ENCODE results near the gene GDNF. TPM values are rescaled to one million over a fixed set of nuclear protein-coding genes. Genes with fewer than 3 reads are reported as not detected.

The GDNF gene
- total and polyA plus RNA-seq, 2 experiments from 2014 or later: 0.13 to 0.17 TPM

DNA sequence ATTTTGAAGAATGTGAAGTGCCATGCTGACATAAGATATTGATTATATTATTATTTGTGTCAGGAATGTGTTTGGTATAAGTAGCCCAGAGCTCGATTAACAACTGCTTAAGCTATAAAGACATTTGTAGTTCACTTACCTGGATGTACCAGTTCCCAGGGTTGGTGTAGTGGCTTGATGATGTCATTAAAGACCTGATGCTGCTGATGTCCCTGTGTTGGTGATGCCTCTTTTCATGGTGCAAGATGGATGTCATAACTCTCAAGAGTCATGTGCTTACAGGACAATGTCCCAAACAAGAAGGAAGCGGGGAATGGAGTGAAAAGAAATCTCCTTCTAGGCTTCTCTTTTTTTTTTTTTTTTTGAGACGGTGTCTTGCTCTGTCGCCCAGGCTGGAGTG is 11.5 kb upstream of the GDNF start:
- no peaks in the 10 kb centered on the region for H3F3A ChIP-seq (replicated peaks; ENCODE audit: low read depth)
- H3K27me3 ChIP-seq (ENCODE audit: insufficient read depth): no peaks in the 10 kb centered on the region
- no peaks in the 10 kb centered on the region for H4K20me1 ChIP-seq (replicated peaks; ENCODE audit: insufficient read depth)
- DNase-seq (ENCODE audit: low spot score) (no peak), ATAC-seq (no peak)
- H3K27ac Mint-ChIP-seq: no peak overlapping the region
- H3K79me2 ChIP-seq (replicated peaks; ENCODE audit: insufficient read depth): no peaks in the 10 kb centered on the region
- H3K9me3 Mint-ChIP-seq: peaks cover 5% of the 10 kb centered on the region; the same call in 2 of the 3 replicates
- H3K36me3 ChIP-seq (ENCODE audit: insufficient read depth): no peaks in the 10 kb centered on the region
- H3K4me1 ChIP-seq (ENCODE audit: insufficient read depth): peaks cover 28% of the 10 kb centered on the region
- H3K4me3 Mint-ChIP-seq: no peak overlapping the region
- no peaks in the 10 kb centered on the region; the same call in 1 of the 2 replicates for H3K9me2 ChIP-seq (ENCODE audit: insufficient read depth)
- no peaks in the 10 kb centered on the region for H3K36me3 Mint-ChIP-seq (ENCODE audit: low read depth)
- TF ChIP-seq, protein P1, sequence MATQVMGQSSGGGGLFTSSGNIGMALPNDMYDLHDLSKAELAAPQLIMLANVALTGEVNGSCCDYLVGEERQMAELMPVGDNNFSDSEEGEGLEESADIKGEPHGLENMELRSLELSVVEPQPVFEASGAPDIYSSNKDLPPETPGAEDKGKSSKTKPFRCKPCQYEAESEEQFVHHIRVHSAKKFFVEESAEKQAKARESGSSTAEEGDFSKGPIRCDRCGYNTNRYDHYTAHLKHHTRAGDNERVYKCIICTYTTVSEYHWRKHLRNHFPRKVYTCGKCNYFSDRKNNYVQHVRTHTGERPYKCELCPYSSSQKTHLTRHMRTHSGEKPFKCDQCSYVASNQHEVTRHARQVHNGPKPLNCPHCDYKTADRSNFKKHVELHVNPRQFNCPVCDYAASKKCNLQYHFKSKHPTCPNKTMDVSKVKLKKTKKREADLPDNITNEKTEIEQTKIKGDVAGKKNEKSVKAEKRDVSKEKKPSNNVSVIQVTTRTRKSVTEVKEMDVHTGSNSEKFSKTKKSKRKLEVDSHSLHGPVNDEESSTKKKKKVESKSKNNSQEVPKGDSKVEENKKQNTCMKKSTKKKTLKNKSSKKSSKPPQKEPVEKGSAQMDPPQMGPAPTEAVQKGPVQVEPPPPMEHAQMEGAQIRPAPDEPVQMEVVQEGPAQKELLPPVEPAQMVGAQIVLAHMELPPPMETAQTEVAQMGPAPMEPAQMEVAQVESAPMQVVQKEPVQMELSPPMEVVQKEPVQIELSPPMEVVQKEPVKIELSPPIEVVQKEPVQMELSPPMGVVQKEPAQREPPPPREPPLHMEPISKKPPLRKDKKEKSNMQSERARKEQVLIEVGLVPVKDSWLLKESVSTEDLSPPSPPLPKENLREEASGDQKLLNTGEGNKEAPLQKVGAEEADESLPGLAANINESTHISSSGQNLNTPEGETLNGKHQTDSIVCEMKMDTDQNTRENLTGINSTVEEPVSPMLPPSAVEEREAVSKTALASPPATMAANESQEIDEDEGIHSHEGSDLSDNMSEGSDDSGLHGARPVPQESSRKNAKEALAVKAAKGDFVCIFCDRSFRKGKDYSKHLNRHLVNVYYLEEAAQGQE (IDR thresholded peaks at IDR 0.05; ENCODE audit: unreplicated experiment): no peak
- no peak for TF ChIP-seq EZH2phosphoT487 (IDR thresholded peaks at IDR 0.05; ENCODE audit: unreplicated experiment)
- no peak overlapping the region for H2AFZ ChIP-seq
- H3K27me3 Mint-ChIP-seq (ENCODE audit: insufficient read depth, low read depth, poor library complexity): peaks cover 6% of the 10 kb centered on the region
- H3K4me3 ChIP-seq: no peak overlapping the region
- no peak overlapping the region for H3K27ac ChIP-seq (ENCODE audit: low read depth)
- no peak overlapping the region for H3K4me2 ChIP-seq
- H3K4me1 Mint-ChIP-seq: peaks cover 23% of the 10 kb centered on the region

DNA sequence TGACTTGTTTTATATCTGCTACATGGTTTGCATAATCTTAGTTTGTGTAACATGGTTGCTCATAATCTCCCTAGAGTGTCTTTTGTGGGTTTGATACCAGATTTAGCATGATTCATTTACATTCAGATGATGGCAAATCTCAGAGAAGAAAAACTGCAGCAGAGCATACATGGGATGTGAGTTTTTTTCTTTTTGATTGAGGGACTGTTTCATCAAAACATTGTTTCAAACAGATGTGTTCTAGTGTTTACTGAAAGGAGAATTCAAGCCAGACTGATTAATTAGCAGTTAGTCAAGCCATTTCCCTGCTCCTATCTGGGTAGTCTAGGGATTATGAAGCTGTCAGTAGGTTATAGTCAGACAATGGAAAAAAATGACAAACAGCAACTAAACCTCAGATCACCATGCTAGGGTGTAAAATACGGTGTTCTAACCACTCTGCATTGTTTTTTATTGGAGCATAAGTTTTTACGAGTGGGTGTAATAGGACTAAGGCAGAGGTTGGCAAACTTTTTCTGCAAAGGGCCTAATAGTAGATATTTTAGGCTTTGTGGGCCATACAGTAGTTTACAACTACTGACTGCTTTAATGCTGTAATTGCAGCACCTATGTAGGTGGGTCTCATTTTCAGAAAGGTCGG is 10.5 kb upstream of the GDNF start:
- DNase-seq (ENCODE audit: low spot score) (no peak), ATAC-seq (no peak)
- H3K4me1 Mint-ChIP-seq: peaks cover 25% of the 10 kb centered on the region
- no peak overlapping the region for H3K4me2 ChIP-seq
- H3K36me3 Mint-ChIP-seq (ENCODE audit: low read depth): no peaks in the 10 kb centered on the region
- H4K20me1 ChIP-seq (replicated peaks; ENCODE audit: insufficient read depth): no peaks in the 10 kb centered on the region
- peaks cover 5% of the 10 kb centered on the region; the same call in 2 of the 3 replicates for H3K9me3 Mint-ChIP-seq
- no peak overlapping the region for H3K4me3 ChIP-seq
- no peak overlapping the region for H3K4me3 Mint-ChIP-seq
- no peak overlapping the region for H3K27ac ChIP-seq (ENCODE audit: low read depth)
- H3K36me3 ChIP-seq (ENCODE audit: insufficient read depth): no peaks in the 10 kb centered on the region
- H3F3A ChIP-seq (replicated peaks; ENCODE audit: low read depth): no peaks in the 10 kb centered on the region
- no peak overlapping the region for H2AFZ ChIP-seq
- H3K27ac Mint-ChIP-seq: no peak overlapping the region
- no peak for TF ChIP-seq JUNB (IDR thresholded peaks at IDR 0.05; ENCODE audit: unreplicated experiment)
- H3K27me3 ChIP-seq (ENCODE audit: insufficient read depth): no peaks in the 10 kb centered on the region
- H3K9me2 ChIP-seq (ENCODE audit: insufficient read depth): no peaks in the 10 kb centered on the region; the same call in 1 of the 2 replicates
- peaks cover 7% of the 10 kb centered on the region for H3K27me3 Mint-ChIP-seq (ENCODE audit: insufficient read depth, low read depth, poor library complexity)
- H3K4me1 ChIP-seq (ENCODE audit: insufficient read depth): peaks cover 31% of the 10 kb centered on the region
- H3K79me2 ChIP-seq (replicated peaks; ENCODE audit: insufficient read depth): no peaks in the 10 kb centered on the region

DNA sequence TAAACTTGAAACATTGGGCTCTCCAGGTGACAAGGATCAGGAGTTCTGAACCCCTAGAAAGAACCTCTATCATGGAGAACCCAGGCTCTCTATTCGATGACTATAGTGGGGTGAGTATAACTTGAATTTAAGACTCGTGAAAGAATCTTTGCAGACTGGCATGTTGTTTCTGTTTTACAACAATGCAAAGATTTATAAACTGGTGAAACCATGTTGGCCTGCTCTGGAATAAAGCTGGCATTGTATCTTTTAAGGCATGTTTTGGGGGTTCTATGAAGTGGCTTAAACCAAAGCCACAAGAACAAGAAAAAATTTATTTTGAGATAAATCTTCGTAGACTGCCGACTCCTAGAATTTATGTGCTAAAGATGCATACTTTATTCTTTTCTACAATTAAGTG is 9.8 kb upstream of the GDNF start:
- 0 out of 2 replicates have a peak, but pooled peaks cover under 1% of the 10 kb centered on the region for H3K27me3 ChIP-seq (ENCODE audit: insufficient read depth)
- Mint-ChIP-seq H3K36me3 (ENCODE audit: low read depth) (no peaks in the 10 kb centered on the region), H3K27ac (no peak overlapping the region), H3K9me3 (peaks cover 3% of the 10 kb centered on the region; the same call in 1 of the 3 replicates), H3K4me3 (no peak overlapping the region), H3K27me3 (ENCODE audit: insufficient read depth, low read depth, poor library complexity) (peaks cover 7% of the 10 kb centered on the region), H3K4me1 (peaks cover 25% of the 10 kb centered on the region)
- H3K4me2 ChIP-seq: no peak overlapping the region
- no peak overlapping the region for H3K4me3 ChIP-seq
- peak overlapping the region; percentile 60; the same call in 1 of the 2 replicates for H2AFZ ChIP-seq
- DNase-seq (ENCODE audit: low spot score) (no peak), ATAC-seq (no peak)
- H3K79me2 ChIP-seq (replicated peaks; ENCODE audit: insufficient read depth): no peaks in the 10 kb centered on the region
- H3K4me1 ChIP-seq (ENCODE audit: insufficient read depth): peaks cover 35% of the 10 kb centered on the region
- no peaks in the 10 kb centered on the region; the same call in 1 of the 2 replicates for H3K9me2 ChIP-seq (ENCODE audit: insufficient read depth)
- no peaks in the 10 kb centered on the region for H4K20me1 ChIP-seq (replicated peaks; ENCODE audit: insufficient read depth)
- H3F3A ChIP-seq (replicated peaks; ENCODE audit: low read depth): no peaks in the 10 kb centered on the region
- H3K36me3 ChIP-seq (ENCODE audit: insufficient read depth): no peaks in the 10 kb centered on the region
- H3K27ac ChIP-seq (ENCODE audit: low read depth): no peak overlapping the region
- TF ChIP-seq ZNF331 (CRISPR knock-in tag; IDR thresholded peaks at IDR 0.05; ENCODE audit: low read depth) (no peak), CREB1 (CRISPR knock-in tag; IDR thresholded peaks at IDR 0.05; ENCODE audit: low read depth) (no peak), EZH2phosphoT487 (IDR thresholded peaks at IDR 0.05; ENCODE audit: unreplicated experiment) (no peak)
- TF ChIP-seq, protein P1 (IDR thresholded peaks at IDR 0.05; ENCODE audit: unreplicated experiment): no peak
- TF ChIP-seq, protein P2, sequence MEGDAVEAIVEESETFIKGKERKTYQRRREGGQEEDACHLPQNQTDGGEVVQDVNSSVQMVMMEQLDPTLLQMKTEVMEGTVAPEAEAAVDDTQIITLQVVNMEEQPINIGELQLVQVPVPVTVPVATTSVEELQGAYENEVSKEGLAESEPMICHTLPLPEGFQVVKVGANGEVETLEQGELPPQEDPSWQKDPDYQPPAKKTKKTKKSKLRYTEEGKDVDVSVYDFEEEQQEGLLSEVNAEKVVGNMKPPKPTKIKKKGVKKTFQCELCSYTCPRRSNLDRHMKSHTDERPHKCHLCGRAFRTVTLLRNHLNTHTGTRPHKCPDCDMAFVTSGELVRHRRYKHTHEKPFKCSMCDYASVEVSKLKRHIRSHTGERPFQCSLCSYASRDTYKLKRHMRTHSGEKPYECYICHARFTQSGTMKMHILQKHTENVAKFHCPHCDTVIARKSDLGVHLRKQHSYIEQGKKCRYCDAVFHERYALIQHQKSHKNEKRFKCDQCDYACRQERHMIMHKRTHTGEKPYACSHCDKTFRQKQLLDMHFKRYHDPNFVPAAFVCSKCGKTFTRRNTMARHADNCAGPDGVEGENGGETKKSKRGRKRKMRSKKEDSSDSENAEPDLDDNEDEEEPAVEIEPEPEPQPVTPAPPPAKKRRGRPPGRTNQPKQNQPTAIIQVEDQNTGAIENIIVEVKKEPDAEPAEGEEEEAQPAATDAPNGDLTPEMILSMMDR (conservative IDR thresholded peaks at IDR 0.05; ENCODE audit: low read depth in 2 of 2): no peak
